Ascending aorta (tissue), 2 donors: Measurements from ENCODE around the gene PLXDC1. TPM values are rescaled to one million over a fixed set of nuclear protein-coding genes. Genes with fewer than 3 reads are reported as not detected.

ENCODE experiments used
- DNase-seq, 2 donors: peaks; one replicate each; pipeline ENCODE4 v3.0.0-alpha.2; 2019; ENCODE audit warnings: low spot score in 2 of 2
- H3K27ac ChIP-seq, 2 donors: fragments of 200-600 bp; sonication (generic); one replicate each; pipeline ENCODE4 v1.5.1; 2016 to 2017; ENCODE audit warnings: mild to moderate bottlenecking in 1 of 2
- H3K27me3 ChIP-seq: fragments of 200-600 bp; sonication (generic); one replicate; pipeline ENCODE4 v1.5.1; 2017
- H3K36me3 ChIP-seq, 2 donors: fragments of 200-600 bp; sonication (generic); one replicate each; pipeline ENCODE4 v1.5.1; 2016
- H3K4me1 ChIP-seq, 2 donors: fragments of 200-600 bp; sonication (generic); one replicate each; pipeline ENCODE4 v1.5.1; 2016 to 2017; ENCODE audit warnings: mild to moderate bottlenecking in 1 of 2
- H3K4me3 ChIP-seq, 2 donors: fragments of 200-600 bp; sonication (generic); one replicate each; pipeline ENCODE4 v1.5.1; 2016 to 2017; ENCODE audit warnings: mild to moderate bottlenecking in 1 of 2
- H3K9me3 ChIP-seq, 2 donors: fragments of 200-600 bp; sonication (generic); one replicate each; pipeline ENCODE4 v1.5.1; 2016
- intact Hi-C: fragments of 100-400 bp; cut with DNase I; formaldehyde crosslinking; loops from one replicate; pipeline ENCODE4 v1.15.1; 2023
- total RNA-seq: library from RNA; depleted of rRNA; stranded (reverse); fragments of >200 nt; gene quantifications from one replicate; pipeline ENCODE4 v1.1.0, GENCODE V29; 2016
- TF ChIP-seq, protein P1 (sequence below), 3 experiments: fragments of 200-600 bp in 2 of 3; fragments of 450-650 bp in 1 of 3; sonication (generic) in 2 of 3; IDR thresholded peaks; one replicate each; pipeline ENCODE4 v1.5.1; 2016 to 2019; ENCODE audit warnings: antibody characterized with exemption in 3 of 3, mild to moderate bottlenecking in 1 of 3, moderate library complexity in 1 of 3

The PLXDC1 gene
- total RNA-seq, 1 donor from 2014 or later: 23.8 TPM

DNA sequence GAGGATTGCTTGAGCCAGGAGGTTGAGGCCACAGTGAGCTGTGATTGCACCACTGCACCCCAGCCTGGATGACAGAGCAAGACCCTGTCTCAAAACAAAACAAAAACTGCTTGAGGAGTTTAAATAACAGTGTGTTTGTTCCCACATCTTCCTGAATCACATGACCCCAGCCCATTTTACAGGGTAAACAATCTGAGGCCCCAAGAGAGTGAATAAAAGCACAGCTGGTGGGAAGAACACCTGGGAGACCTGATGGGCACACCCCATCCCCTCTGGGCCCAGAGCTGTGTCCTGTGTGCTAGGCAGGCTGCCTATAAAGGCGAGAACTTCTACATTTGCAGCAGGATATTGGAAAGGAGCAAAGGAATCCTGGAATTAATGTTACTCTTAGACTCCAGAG lies 69.6 kb downstream of the PLXDC1 start:
- Histone ChIP-seq H3K4me3 (no peak overlapping the region), H3K4me1 (no peaks in the 10 kb centered on the region), H3K36me3 (no peaks in the 10 kb centered on the region), H3K27me3 (no peaks in the 10 kb centered on the region), H3K27ac (no peak overlapping the region), H3K9me3 (no peaks in the 10 kb centered on the region)
- intact Hi-C loops: no loop called here
- DNase-seq: no peak
- TF ChIP-seq, protein P1, sequence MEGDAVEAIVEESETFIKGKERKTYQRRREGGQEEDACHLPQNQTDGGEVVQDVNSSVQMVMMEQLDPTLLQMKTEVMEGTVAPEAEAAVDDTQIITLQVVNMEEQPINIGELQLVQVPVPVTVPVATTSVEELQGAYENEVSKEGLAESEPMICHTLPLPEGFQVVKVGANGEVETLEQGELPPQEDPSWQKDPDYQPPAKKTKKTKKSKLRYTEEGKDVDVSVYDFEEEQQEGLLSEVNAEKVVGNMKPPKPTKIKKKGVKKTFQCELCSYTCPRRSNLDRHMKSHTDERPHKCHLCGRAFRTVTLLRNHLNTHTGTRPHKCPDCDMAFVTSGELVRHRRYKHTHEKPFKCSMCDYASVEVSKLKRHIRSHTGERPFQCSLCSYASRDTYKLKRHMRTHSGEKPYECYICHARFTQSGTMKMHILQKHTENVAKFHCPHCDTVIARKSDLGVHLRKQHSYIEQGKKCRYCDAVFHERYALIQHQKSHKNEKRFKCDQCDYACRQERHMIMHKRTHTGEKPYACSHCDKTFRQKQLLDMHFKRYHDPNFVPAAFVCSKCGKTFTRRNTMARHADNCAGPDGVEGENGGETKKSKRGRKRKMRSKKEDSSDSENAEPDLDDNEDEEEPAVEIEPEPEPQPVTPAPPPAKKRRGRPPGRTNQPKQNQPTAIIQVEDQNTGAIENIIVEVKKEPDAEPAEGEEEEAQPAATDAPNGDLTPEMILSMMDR (IDR thresholded peaks at IDR 0.05): no peak

DNA sequence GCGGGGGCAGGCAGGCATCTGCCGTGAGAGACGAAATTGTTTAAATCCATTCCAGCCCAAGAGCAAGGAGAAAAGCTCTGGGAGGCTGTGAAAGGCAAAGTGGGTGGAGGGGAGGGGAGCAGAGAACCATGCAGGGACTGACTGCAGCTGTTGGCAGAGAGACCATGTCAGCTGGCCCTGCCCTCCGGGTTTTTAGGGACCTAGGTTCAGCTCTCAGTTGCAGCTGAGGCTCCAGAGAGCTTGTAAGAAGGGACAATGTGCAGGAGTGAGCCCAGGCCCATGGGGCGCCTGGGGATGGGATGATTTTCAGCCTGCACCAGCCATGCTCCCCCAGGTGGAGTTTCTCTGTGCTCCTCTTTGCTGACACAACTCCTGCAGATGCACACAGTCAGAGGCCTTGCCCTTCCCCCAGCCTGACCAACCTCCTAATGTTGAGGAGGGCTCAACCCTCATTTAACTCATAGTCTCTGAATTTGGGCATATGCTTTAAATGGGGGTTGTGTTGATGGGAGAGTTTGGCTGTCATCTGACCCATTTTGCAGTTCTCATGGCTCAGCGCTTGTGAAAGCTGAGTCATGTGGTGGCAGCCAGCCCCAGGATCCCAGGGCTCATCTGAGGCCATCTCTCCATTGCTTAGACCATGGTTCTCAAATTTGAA lies 70.9 kb downstream of the PLXDC1 start:
- intact Hi-C loops: no loop called here
- Histone ChIP-seq H3K4me3 (no peak overlapping the region), H3K36me3 (no peaks in the 10 kb centered on the region), H3K27me3 (no peaks in the 10 kb centered on the region), H3K4me1 (no peaks in the 10 kb centered on the region), H3K27ac (no peak overlapping the region), H3K9me3 (no peaks in the 10 kb centered on the region)
- no peak for DNase-seq
- TF ChIP-seq, protein P1 (IDR thresholded peaks at IDR 0.05): no peak

DNA sequence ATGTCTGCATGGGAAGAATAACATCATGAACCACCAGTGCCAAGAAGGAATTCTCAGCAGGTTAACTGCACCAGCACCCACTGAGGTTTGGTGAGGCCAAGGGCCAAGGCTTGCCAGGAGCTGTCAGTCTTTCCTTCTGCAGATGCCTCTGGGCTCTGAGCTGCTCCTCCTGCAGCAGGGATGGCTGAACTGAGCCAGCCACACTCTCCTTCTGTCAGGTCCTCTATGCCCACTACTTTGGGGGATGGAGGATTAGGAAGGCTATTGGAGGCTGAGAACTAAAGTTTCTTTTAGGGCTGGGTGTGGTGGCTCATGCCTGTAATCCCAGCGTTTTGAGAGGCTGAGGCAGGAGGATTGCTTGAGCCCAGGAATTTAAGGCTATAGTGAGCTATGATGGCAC lies 71.6 kb downstream of the PLXDC1 start:
- TF ChIP-seq, protein P1 (IDR thresholded peaks at IDR 0.05): no peak
- Histone ChIP-seq H3K36me3 (no peaks in the 10 kb centered on the region), H3K4me1 (no peaks in the 10 kb centered on the region), H3K27ac (no peak overlapping the region), H3K27me3 (no peaks in the 10 kb centered on the region), H3K9me3 (no peaks in the 10 kb centered on the region), H3K4me3 (no peak overlapping the region)
- intact Hi-C loops: no loop called here
- DNase-seq: no peak

DNA sequence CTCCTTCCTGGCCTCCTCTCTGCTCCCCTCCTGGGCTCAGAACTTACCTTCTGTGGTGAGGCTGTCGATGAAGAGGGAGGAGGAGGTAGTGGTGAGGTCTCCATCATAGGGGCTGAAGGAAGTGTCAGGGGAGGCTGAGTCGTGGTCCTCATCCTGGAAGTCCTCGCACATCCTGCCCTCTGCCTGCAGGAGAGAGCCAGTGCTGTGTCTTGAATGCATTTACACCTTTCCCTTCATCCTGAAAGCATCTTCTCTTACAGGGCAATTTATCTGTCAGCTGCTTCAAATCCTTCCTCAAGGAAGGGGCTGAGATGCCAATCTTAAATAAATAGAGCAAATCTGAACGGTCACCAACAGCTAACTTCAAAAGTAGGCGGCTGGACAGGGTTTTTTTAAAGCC lies 73.6 kb downstream of the PLXDC1 start:
- Histone ChIP-seq H3K27ac (no peak overlapping the region), H3K4me1 (no peaks in the 10 kb centered on the region), H3K36me3 (no peaks in the 10 kb centered on the region), H3K4me3 (no peak overlapping the region), H3K9me3 (no peaks in the 10 kb centered on the region), H3K27me3 (no peaks in the 10 kb centered on the region)
- DNase-seq: no peak
- intact Hi-C loops: no loop called here
- TF ChIP-seq, protein P1 (IDR thresholded peaks at IDR 0.05): no peak

DNA sequence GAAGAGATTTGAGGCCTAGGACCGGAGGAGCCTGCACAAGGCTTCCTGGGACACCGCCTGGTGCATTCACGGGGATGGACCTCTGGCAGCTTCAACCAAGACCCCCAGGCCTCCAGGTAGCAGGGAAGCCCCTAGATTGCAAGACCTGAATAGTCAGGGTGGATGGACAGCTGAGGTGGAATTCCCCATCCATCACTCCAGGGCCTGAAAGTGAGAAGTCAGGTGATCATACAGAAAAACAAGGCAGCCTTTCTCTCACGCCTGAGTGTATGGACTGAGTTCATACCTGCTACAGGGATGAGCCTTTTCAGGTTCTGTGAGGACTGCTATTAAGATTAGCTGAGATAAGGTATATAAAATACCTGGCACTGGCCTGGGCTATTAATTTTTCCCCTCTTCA lies 74.2 kb downstream of the PLXDC1 start:
- no peaks in the 10 kb centered on the region for H3K27me3 ChIP-seq
- H3K4me3 ChIP-seq: no peak overlapping the region
- H3K4me1 ChIP-seq: no peaks in the 10 kb centered on the region
- TF ChIP-seq, protein P1 (IDR thresholded peaks at IDR 0.05): no peak
- H3K9me3 ChIP-seq: no peaks in the 10 kb centered on the region
- intact Hi-C loops: no loop called here
- no peaks in the 10 kb centered on the region for H3K36me3 ChIP-seq
- no peak overlapping the region for H3K27ac ChIP-seq
- DNase-seq: no peak

DNA sequence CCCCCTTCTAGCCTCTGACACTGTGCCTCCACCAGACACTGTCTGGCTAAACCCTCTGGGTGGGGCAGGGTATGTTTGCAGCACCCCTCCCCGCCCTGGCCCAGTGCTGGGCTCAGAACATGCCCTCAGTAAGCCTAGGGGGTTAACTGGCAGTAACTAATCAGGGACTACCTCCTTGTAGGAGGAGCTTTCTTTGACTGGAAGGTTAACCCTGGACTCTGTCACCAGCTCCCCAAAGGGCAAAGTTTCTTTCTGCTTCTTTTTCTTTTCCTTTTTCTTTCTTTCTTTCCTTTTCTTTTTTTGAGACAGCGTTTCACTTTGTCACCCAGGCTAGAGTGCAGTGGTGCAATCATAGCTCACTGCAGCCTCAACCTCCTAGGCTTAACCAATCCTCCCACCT lies 76.8 kb downstream of the PLXDC1 start:
- TF ChIP-seq, protein P1 (IDR thresholded peaks at IDR 0.05): no peak
- no peaks in the 10 kb centered on the region for H3K9me3 ChIP-seq
- intact Hi-C loops: no loop called here
- no peaks in the 10 kb centered on the region for H3K27me3 ChIP-seq
- no peak overlapping the region for H3K4me3 ChIP-seq
- H3K27ac ChIP-seq: no peak overlapping the region
- no peak for DNase-seq
- no peaks in the 10 kb centered on the region for H3K36me3 ChIP-seq
- no peaks in the 10 kb centered on the region for H3K4me1 ChIP-seq
